OCI-LY7 (cell line): ENCODE measurements around the gene LRP2.

ENCODE experiments used
- EZH2phosphoT487 ChIP-seq: fragments of 200-600 bp; sonication (generic); IDR thresholded peaks from 2 replicates; pipeline ENCODE4 v1.6.1; 2018; ENCODE audit warnings: low read depth, borderline replicate concordance, mild to moderate bottlenecking, mixed run types, antibody characterized with exemption, low read length, moderate library complexity, mixed read lengths
- TF ChIP-seq, protein P1 (sequence below): fragments of 200-600 bp; sonication (generic); conservative IDR thresholded peaks from 2 replicates; pipeline ENCODE4 v1.5.1; 2014; ENCODE audit warnings: mild to moderate bottlenecking, antibody characterized with exemption, low read length, moderate library complexity, mixed read lengths

DNA sequence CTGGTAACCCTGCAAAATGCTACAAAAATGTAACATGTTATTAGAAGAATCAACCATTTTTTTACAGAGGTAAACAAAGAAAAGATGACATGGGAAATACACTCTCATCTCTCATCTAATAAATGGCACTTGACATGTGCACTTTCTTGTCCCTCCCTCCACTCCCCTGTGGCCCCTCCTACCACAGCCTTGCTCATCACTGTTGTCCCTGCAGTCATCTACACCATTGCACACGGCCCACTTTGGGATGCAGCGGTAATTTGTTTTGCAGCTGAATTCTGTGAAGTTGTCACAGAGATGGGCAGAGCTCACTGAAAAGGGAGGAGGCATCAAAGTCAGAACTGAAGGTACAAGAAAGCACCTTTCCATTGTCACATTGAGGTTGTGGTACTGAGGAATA lies 189.4 kb downstream of the LRP2 start:
- TF ChIP-seq, protein P1, sequence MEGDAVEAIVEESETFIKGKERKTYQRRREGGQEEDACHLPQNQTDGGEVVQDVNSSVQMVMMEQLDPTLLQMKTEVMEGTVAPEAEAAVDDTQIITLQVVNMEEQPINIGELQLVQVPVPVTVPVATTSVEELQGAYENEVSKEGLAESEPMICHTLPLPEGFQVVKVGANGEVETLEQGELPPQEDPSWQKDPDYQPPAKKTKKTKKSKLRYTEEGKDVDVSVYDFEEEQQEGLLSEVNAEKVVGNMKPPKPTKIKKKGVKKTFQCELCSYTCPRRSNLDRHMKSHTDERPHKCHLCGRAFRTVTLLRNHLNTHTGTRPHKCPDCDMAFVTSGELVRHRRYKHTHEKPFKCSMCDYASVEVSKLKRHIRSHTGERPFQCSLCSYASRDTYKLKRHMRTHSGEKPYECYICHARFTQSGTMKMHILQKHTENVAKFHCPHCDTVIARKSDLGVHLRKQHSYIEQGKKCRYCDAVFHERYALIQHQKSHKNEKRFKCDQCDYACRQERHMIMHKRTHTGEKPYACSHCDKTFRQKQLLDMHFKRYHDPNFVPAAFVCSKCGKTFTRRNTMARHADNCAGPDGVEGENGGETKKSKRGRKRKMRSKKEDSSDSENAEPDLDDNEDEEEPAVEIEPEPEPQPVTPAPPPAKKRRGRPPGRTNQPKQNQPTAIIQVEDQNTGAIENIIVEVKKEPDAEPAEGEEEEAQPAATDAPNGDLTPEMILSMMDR: no peak
- no peak for TF ChIP-seq EZH2phosphoT487
